HG02759 (cell line): Measurements from ENCODE around the gene IDH3G.
"Not testable (repeated sequence)": the region's sequence is repeated elsewhere in the genome, so short reads cannot be mapped to it uniquely, and the experiment has no call there.

Experiments used
- ATAC-seq: cut with Tn5 transposase; IDR thresholded peaks from one replicate; pipeline ENCODE4 v1.9.1; 2021; ENCODE audit warnings: mild to moderate bottlenecking, moderate library complexity; ENCODE audit not compliant: unreplicated experiment

IDH3G gene

DNA sequence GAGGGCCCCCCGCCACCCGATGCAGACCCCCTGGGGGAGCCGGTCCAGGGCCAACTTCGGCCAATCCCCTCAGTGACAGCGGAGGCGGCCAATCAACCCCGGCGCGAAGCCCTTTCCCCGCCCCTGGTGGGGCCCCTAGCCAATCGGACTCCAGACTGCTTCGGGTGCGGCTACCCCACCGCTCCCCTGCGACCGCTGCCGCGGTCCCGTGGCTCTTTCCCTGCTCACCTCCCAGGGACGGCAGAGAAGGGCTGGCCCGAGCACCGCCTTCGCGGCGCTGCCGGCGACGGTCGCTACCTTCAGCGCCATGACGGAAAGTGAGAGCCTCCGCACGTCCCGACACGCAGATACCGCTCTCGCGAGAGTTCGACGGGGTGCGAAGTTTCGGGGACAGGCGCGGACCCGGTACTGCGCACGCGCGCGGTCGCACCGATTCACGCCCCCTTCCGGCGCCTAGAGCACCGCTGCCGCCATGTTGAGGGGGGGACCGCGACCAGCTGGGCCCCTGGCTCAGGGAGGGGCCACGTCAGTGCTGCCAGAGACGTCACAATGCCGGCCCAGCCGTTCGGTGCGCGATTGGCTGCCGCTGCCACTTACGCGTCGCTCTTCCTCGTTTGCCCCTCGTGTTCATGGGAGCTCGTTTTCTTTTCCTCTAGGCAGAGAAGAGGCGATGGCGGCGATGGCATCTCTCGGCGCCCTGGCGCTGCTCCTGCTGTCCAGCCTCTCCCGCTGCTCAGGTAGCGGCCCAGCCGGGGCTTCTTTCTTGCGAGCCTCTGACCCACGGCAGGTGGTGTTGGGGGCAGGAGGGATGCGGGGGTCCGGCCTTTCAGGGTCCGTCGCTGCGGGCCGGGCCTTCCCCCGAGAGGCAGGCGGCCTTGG lies at the start of gene IDH3G, which contains the start of gene SSR4:
TSS of gene IDH3G (minus strand) at position 358 of the 879 bp plus-strand sequence. CDS start at position 309, 49 bp downstream.
TSS of gene SSR4 (plus strand) at position 651 of the 879 bp plus-strand sequence. CDS start at position 671, 20 bp downstream.
- ATAC-seq: peak; percentile 92

DNA sequence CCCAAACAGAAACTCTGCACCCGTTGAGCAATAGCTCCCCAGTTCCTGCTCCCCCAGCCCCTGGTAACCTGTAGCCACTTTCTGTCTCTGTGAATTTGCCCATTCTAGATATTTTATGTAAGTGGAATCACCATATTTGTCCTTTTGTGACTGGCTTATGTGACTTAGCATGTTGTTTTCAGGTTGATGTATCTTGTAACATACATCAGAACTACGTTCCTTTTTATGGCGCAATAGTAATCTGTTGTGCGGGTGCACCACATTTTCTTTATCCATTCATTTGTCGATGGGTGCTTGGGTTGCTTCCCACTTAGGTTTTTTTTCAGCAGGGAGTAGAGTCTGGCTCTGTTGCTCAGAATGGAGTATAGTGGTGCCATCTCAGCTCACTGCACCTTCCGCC lies 42.7 kb upstream of the IDH3G start:
- no peak for ATAC-seq

DNA sequence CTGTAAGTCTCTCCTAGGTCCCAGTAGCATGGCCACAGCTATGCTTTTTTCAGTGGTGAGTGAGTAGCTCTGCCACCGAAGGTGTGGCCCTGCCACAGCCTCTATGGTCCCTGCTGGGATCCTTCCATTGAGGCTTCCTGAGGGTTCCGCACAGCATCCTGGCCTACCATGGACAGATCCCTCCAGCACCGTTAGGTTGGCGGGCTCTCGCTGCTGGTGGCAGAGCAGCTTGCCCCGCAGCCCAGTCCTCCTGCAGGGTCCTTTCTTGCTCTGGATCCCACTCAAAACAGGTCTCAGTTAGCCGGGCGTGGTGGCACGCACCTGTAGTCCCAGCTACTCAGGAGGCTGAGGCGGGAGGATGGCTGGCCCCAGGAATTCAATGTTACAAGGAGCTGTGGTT lies 38.6 kb upstream of the IDH3G start:
- no peak for ATAC-seq

DNA sequence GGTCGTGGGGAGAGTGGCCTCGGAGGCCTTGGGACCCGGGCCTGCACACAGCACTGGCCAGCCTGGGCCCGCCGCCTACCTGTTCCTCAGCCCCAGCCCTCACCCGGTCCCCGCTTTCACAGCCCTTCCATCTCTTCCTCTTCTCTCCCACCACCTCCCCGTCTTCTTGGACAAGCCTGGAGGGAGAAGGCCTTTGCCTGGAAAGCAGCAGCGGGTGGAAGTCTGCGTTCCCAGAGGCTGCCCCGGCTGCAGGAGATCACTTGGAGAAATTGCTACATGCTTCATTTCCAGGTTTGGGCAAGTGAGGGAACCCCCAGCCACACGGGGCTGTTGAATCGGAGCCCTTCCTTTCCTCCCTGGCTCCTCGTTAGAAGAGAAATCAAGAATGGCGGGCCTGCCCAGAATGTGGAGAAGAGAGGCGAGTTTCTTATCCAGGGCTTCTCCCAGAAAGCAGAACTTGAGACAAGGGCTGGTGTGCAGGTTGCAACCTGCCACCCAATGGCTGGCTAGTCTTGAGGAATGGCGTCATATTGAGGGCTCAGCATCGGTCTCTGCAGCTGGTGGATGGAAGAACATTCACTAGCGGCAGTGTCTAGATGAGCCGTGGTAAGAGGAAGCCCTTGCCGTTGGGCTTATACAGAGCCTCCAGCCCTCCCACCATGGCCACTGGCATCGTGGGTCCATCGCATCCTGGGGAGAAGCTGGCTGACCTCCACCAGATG lies 37.4 kb upstream of the IDH3G start:
- no peak for ATAC-seq

DNA sequence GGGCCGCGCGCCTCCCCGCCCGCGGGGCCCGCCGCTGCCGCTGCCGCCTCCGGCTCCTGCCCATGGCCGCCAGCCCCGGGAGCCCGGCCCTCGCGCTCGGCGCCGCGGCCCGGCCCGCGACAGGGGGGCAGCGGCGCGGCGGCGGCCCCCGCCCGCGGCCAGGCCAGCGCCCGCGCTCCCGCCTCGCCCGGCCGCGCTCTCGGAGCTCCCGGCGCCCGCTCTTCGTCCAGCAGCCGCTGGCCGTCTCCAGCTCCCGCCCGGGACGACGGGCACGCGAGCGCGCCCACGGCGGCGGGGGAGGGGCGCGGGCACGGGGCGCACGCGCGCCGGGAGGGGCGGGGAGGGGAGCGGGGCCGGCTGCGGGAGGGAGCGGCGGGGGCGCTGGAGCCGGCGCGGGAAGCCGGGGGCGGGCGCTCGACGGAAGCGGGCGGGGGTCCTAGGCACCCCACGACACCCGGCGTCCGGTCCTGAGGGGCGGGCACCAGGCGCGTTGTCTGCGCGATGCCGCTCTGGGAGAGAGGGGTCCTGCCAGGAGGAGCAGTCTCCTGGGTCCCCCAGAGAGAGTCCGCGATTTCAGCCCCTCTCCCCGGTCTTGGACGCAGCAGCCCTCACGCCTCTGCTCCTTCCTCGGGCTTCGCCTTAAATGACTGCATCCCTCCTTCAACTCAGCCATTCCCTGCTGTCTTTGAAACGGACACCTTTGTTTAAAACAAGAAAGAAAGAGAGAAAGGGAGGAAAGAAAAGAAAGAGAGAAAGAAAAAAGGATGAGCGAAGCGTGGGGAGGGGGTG lies 36.7 kb upstream of the IDH3G start:
- ATAC-seq: no peak

DNA sequence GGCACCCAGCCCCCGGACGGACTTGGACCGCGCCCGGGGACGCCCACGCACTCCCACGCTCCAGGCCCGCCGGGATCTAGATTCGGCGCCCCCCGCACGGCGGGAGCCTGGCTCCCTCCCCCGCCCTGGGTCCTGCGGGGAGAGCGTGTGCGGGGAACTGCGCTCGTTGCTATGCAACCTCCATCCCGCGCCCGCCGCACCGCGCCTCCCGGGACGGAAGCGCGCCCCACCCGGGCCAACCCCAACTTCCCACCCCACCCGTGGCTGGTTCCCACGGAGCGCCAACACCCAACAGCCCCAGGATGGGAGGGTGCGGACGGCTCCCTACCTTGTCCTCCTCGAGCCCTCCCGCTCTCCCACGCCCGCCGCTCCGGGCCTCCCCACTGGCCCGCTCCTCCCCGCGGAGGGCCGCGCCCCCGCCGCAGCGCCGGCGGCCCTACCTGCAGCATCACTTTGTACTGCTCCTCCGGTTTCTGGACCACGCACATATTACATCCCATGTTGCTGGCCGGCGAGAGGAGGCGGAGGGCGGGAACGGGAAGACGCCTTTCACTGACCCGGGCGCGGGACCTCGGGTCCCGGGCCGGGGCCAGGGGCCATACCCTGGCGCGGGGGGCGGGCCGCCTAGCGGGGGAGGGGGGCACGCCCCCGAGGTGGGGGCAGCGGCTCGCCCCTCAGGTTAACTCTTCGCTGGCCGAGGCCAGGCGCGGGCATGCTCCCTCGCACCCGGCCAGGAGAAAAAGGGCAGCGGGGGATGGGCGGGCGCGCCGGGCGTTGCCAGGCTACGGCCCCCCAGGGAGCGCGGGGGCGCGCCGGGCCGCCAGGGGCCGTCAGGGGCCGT lies 35.8 kb upstream of the IDH3G start, which contains the start of gene PDZD4:
TSS of gene PDZD4 (minus strand) at position 746 of the 841 bp plus-strand sequence. CDS start at position 500, 246 bp downstream.
- no peak for ATAC-seq

DNA sequence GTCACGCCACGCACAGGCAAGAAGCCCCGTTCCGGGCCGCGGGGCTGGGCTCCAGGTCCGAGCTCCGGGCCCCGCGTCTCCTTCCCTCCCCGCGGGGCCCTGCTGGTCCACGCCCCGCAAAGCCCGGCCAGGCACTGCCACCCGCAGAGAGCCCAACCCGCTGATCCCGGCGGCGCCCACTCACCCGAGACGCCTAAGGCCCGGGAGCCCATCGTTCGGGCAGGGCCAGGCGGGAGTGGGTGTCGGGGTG lies 35.3 kb upstream of the IDH3G start:
- ATAC-seq: no peak

DNA sequence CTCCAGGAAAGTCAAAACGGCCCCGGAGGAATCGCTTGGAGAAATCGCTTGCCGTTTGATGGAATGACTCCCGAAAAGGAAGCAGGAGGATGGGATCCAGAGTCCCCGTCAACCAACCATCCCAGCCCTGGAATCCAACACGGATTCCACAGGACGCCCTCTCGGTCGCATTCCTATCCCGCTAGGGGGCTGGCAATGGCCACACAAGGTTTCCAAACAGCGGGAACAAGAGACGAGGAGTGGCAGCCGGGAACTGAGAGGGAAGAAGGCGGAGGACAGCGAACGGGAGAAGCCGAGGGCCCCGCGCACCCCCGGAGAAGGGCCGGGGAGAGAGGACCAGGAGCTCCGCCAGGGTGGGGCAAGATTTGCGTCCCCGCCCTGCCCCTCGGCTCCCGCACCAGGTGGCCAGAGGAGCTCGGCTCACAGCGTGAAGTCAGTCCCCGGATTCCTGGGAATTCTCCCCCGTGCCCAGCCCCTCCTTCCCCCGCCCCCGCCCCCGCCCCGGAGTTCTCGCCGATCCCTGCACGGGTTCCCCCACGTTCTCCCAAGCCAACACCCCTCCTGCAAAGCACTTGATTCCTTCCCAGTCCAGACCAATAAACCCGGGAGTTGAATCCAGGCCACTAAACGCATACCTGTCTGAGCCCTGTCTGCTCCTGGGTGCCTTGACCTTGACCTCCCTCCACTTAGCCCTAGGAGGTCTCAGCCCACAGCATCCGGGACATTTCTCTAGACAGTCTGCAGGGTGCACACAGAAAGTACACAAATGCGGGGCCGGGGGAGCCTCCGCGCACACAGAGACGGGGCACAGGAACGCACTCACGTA lies 34.8 kb upstream of the IDH3G start:
- ATAC-seq: no peak

DNA sequence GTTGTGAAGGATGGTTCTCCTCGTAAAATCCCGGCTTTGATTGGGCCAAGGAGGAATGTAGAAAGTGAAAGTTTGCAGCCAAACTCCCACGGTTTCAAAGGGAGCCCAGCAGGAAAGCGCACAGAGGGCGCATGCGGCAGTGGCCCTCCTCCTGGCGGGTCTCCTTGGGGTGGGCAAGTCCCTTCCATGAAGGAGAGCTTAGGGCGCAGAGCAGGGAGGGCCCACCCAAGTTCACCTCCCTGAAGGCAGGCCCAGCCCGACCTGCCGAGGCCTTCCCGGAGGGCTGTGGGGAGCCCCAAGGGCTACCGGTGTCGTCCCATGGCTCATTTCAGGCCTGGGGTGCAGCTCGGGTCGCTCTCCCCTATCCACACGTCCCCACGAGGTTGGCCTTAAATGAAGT lies 34.1 kb upstream of the IDH3G start:
- ATAC-seq: no peak

DNA sequence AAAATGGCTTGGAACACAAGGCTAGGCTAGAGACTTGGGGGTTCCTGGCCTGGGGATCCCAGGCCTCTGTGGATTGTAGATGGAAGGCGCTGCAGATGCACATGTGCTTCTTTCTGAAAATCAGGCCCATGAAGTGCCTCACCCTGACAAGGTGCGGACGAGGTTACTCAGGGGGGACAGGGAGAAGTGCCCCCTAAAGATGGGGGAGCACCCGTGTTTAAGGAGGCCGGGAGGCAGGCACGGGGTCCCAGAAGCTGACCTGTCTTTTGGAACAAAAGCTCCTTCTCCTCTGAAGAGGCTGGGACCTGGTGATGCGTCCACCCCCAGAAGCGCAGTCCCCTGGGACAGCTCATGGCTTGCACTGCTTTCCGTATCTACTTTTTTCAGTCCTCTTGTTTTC lies 33.7 kb upstream of the IDH3G start:
- no peak for ATAC-seq

DNA sequence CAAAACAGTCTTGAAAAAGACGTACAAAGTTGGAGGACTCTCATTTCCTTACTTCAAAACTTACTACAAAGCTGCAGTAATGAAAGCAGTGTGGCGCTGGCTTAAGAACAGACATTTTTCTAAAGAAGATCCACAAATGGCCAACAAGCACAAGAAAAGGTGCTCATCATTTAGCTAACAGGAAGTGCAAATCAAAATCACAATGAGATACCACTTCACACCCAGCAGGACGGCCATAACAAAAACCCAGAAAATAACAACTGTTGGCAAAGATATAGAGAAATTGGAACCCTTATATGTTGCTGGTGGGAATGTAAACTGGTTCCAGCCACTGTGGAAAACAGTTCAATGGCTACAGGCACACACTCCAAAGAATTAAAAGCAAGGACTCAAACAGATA lies 32.8 kb upstream of the IDH3G start:
- no peak for ATAC-seq

DNA sequence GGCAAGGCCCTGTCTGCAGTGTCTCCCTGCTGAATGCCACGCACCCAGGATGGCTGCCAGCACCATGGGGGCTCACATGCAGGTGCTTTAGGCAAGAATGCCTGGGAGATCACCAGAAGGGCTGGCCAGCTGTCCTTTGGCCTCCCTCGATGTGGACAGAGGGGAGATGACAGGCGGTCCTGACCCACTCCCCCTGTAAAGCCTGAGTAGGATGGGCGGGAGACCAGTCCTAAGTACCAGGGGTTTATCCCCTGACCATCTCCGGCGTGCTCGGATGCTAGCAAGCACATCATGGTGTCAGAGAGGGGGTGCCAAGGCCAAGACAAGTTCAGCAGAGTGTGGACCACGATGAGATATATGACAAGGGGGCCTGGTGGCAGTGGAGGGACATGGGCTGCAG lies 30.9 kb upstream of the IDH3G start:
- ATAC-seq: no peak

DNA sequence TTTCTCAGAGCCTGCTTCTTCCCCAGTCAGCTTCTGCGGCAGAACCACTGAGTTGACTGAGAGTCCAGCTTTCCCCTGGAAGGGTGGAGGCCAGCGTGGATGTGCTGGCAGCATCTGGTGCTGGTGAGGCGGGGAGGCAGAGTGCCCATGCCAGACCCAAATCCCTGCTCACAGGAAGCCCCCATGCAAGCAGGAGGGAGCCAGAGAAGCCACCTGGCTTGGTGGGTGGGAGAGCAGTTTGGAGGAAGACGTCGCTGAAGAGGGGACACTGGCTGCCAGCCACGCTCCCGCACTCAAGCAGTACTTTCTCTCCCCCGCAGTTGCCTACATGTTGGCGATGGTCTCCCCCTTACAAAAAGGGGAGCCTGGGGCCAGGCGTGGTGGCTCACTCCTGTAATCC lies 30.2 kb upstream of the IDH3G start:
- no peak for ATAC-seq

DNA sequence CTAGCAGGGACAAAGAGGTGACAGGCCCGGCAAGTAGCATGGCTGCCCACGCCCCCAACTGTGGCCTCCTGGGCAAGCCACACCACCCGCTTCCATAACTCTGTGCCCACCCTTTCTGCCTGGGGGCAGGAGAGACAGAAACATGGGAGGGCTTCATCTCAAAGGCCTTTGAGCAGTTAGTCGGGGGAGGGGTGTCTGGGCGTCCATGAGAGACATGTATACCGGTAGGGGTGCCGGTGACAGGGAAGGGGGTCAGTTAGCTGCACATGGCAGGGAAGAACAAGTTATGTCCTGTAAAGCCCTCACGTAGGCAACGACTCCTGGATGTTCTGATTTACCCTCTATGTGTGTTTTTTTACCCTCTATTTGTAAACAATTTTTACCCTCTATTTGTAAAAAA lies 26.9 kb upstream of the IDH3G start:
- ATAC-seq: no peak

DNA sequence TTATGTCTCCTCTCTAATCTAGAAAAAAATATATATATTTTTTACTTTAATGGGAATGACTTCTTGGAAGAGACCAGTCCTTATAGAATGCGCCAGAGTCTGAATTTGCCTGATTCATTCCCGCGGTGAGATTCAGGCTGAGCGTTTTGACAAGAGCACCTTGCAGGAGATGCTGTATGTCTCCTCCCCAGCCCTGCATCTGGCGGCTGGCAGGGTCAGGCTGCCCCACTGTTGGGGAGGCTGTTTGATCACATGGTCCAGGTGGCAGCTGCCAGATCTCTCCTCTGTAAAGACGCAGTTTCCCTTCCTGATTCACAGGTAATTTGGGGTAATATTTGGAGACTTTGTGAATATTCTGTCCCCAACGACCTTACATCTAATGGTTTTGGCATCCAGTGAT lies 26.4 kb upstream of the IDH3G start:
- ATAC-seq: no peak

DNA sequence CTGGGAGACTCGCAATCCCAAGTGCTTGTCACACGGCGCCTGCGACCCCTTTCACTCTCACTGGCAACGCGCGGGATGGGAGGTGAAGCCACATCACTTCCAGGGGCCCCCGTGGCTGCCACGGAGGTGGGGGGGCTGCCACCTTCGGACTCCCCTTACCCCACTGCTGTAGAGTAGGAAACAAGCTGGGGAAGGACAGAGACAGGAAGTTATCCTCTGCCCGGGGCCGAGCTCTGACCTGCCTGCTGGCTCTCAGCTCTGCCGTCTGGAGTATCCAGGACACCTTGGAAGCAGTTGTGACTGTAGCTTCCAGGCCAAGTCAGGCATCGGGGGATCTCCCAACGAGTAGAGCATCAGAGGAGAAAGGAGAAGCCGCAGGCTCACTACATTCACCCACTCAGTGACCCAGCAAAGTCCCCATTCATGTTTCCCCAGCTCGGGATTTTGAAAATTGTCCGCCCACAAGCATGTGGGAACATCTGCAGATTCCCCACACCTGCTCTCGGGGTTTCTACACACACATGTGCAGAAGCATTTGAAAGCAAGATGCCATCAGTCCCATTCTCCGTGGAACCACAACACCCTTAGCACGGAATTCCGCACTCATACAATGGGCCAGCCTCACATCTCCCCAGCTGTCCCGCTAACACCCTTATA lies 25.3 kb upstream of the IDH3G start:
- ATAC-seq: no peak

DNA sequence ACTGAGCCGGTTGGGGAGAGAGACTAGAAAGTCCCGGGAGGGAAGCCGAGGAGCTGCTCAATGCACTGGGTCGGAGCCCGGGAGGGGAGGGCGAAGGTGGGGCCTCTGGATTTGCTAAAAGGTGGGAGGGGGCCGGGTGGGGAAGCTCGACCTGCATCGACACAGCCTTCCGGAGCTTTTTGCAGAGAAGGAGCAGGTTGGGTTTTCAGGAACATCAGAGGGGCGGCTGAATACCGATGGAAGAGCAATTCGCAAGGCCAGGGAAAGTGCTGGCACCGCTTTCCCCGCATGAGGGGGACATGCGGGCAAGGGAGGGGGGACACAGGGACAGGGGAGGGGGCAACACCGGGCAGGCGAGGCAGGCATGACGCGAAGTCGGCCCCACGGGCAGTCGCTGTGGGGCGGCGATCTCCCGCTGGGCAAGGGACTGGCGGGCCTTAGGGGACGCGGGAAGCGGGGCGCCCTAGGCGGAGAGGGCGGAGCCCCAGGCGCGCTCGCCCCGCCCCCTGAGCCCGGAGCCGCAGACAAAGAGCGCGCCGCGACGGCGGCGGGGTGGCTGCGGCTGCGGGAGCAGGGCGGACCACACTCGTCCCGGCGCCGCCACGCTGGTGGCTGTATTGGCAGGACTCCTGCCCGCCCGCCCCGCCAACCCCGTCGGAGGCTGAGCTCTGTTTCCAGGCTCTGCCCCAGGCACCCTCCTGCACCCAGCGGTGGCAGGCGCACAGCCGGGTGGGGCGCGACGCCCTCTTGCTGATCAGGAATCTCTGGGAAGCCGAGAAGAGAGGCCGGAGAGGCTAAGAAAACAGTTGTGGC lies 24.6 kb upstream of the IDH3G start:
- ATAC-seq: no peak

DNA sequence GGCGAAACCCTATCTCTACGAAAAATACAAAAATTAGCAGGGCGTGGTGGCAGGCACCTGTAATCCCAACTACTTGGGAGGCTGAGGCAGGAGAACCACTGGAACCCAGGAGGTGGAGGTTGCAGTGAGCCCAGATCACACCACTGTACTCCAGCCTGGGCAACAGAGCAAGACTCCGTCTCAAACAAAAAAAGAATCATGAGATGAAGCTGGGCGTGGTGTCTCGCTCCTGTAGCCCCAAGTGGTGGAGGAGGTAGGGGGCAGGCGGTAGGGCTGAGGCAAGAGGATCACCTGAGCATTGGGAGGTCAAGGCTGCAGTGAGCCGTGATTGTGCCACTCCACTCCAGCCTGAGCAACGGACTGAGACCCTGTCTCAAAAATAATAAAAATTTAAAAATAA lies 23.9 kb upstream of the IDH3G start:
- ATAC-seq: not testable (repeated sequence)
